Subcutaneous abdominal adipose tissue (tissue), 5 donors: ENCODE data around the gene SLC6A11.

Source experiments
- H3K27ac ChIP-seq: one replicate; pipeline ENCODE4 v1.7.0; 2013; ENCODE audit warnings: low read depth, mild to moderate bottlenecking, inconsistent platforms, low read length, moderate library complexity
- H3K27me3 ChIP-seq, 5 donors: one replicate each; pipeline ENCODE4 v1.7.0; 2013; ENCODE audit warnings: low read length in 5 of 5, inconsistent platforms in 1 of 5; ENCODE audit not compliant: control insufficient read depth in 5 of 5, insufficient read depth in 4 of 5
- H3K36me3 ChIP-seq, 5 donors: one replicate each; pipeline ENCODE4 v1.7.0; 2013; ENCODE audit warnings: low read length in 5 of 5; ENCODE audit not compliant: control insufficient read depth in 5 of 5, insufficient read depth in 5 of 5
- H3K4me1 ChIP-seq, 5 donors: one replicate each; pipeline ENCODE4 v1.7.0; 2013; ENCODE audit warnings: low read length in 5 of 5, mild to moderate bottlenecking in 3 of 5, moderate library complexity in 1 of 5; ENCODE audit not compliant: control insufficient read depth in 5 of 5, insufficient read depth in 5 of 5
- H3K4me3 ChIP-seq, 5 donors: one replicate each; pipeline ENCODE4 v1.7.0; 2013; ENCODE audit warnings: low read length in 5 of 5, low read depth in 1 of 5
- H3K9ac ChIP-seq, 5 donors: one replicate each; pipeline ENCODE4 v1.7.0; 2013; ENCODE audit warnings: low read length in 5 of 5, mild to moderate bottlenecking in 4 of 5, moderate library complexity in 3 of 5
- H3K9me3 ChIP-seq, 5 donors: one replicate each; pipeline ENCODE4 v1.7.0; 2013; ENCODE audit warnings: low read length in 5 of 5; ENCODE audit not compliant: control insufficient read depth in 5 of 5
- donor health status: healthy.
- donor health status: healthy.
- donor health status: healthy.
- donor health status: healthy.
- donor health status: healthy.

The SLC6A11 gene

DNA sequence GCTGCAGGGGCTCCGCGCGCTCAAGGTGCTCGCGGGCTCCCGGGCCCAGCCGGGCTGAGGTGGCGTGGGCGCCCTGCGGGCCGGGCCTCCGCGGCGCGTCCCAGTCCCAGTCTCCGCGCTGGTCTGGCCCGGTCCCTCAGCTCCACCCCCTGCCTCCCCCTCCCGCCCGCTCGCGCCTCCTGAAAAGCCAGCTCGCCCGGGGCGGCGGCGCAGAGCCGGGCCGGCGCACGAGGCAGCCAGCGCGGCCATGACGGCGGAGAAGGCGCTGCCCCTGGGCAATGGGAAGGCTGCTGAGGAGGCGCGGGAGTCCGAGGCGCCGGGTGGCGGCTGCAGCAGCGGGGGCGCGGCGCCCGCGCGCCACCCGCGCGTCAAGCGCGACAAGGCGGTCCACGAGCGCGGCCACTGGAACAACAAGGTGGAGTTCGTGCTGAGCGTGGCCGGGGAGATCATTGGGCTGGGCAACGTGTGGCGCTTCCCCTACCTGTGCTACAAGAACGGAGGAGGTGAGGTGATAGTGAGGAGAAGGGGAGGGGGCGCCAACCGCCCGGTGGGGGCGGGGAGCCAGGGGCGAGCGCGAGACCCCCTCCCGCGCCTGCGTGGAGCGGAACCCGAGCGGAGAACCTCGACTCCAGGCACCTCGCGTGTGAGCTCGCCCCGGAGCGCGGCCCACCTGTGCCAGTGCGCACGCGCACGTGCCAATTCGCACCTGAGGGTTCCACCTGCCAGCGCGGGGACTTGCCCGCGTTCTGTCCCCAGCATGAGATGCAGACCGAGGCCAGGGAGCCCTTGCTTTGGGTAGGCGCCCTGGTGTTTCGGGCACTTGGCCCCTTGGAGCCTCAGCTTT is at the start of gene SLC6A11:
Gene SLC6A11, plus strand, starts transcription at position 210 of the 844 bp plus-strand sequence. Its CDS starts 38 bp downstream, at position 248.
- no peak within 1 kb of the TSS for H3K27ac ChIP-seq
- H3K27me3 ChIP-seq, result peaks cover 3 to 40% (median 30%) of the 10 kb centered on the region in 5 donors
- H3K9ac ChIP-seq, result no peak within 1 kb of the TSS
- peaks cover 0 to 7% (median 4%) of the 10 kb centered on the region in 5 donors for H3K4me1 ChIP-seq
- H3K9me3 ChIP-seq, result no peaks in the 10 kb centered on the region
- H3K36me3 ChIP-seq, result no peaks in the 10 kb centered on the region
- H3K4me3 ChIP-seq, result peak within 1 kb of the TSS in 1 of 5 donors; percentile 35

DNA sequence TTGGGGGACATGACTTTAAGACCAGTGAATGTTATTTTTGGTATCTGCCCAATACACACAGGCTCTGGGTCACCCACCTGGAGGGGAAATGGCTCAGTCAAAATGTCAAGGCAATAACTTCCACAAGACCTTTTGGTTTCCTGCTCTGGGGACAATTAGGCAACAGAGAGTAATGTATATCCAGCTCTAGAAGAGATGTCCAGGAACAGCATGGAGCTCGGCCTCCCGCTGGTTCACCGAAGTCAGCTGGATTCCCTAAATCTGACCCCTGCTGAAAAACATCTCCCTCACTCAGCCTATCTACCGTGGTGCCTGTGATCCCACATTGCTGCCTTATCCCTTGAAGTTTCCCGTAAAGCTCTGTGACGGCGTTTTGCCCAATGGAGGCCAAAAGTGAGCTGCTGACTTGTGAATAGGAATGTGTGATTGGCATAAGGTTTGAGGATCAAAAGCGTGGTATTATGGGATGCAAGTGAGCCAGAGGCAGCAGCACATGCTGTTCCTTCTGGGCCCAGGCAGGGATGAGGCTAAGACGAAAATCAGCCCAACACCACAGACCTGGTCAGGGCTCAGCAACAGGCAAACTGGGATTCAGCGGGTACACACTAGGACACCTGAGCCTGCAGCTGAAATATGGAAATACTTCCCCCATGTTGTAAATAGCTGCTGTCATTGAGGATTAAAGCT is 47.2 kb upstream of the SLC6A11 start:
- H3K27me3 ChIP-seq, result peaks cover 14 to 36% (median 31%) of the 10 kb centered on the region in 5 donors
- no peak overlapping the region for H3K9ac ChIP-seq
- no peak overlapping the region for H3K4me3 ChIP-seq
- H3K36me3 ChIP-seq, result no peaks in the 10 kb centered on the region
- H3K27ac ChIP-seq, result no peak overlapping the region
- no peaks in the 10 kb centered on the region for H3K4me1 ChIP-seq
- peaks cover 2 to 11% (median 7%) of the 10 kb centered on the region in 5 donors for H3K9me3 ChIP-seq

DNA sequence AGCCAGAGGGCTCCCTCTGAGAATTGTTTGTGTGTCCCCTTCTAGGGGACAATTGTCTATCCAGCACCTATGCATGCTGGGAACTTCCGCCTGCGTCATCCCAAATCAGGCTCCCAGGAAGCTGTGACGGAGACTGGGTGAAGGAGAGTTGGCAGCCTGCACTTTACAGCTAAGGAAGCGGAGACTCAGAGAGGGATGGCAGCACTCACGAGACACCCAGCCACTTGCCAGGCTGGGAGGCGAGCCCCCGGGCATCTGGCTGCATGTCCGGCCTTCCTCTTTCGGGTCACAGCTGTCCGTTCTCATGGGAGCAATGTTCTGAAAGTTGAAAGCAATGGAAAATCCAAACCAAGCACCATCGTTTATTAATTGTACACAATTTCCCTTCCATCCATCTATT is 45.5 kb upstream of the SLC6A11 start:
- Histone ChIP-seq H3K9ac (no peak overlapping the region), H3K27ac (no peak overlapping the region), H3K27me3 (peaks cover 3 to 33% (median 28%) of the 10 kb centered on the region in 5 donors), H3K9me3 (peaks cover 2 to 11% (median 7%) of the 10 kb centered on the region in 5 donors), H3K36me3 (no peaks in the 10 kb centered on the region), H3K4me3 (no peak overlapping the region), H3K4me1 (no peaks in the 10 kb centered on the region)

DNA sequence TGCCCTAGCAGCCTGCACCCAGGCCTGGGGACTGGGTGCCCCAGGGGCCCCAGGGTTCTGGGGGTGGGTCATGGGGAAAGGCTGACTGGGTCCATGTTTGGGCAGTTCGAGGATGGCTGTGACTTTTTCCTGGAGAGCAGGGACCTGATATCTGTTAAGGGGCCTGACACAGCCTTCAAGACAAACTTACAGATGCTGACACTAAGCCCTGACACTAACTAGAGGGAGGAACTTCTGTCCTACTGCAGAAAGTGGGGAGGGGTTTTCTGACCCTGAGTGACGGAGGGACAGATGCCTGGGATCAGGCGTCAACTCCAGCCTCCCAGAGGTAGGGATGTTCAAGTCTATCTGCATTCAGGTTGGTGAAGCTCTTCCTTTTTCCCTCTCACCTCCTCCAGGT is 45.0 kb upstream of the SLC6A11 start:
- H3K36me3 ChIP-seq, result no peaks in the 10 kb centered on the region
- H3K27ac ChIP-seq, result no peak overlapping the region
- H3K4me3 ChIP-seq, result no peak overlapping the region
- H3K9me3 ChIP-seq, result peaks cover 2 to 11% (median 7%) of the 10 kb centered on the region in 5 donors
- H3K9ac ChIP-seq, result no peak overlapping the region
- no peaks in the 10 kb centered on the region for H3K4me1 ChIP-seq
- H3K27me3 ChIP-seq, result peaks cover 3 to 34% (median 28%) of the 10 kb centered on the region in 5 donors

DNA sequence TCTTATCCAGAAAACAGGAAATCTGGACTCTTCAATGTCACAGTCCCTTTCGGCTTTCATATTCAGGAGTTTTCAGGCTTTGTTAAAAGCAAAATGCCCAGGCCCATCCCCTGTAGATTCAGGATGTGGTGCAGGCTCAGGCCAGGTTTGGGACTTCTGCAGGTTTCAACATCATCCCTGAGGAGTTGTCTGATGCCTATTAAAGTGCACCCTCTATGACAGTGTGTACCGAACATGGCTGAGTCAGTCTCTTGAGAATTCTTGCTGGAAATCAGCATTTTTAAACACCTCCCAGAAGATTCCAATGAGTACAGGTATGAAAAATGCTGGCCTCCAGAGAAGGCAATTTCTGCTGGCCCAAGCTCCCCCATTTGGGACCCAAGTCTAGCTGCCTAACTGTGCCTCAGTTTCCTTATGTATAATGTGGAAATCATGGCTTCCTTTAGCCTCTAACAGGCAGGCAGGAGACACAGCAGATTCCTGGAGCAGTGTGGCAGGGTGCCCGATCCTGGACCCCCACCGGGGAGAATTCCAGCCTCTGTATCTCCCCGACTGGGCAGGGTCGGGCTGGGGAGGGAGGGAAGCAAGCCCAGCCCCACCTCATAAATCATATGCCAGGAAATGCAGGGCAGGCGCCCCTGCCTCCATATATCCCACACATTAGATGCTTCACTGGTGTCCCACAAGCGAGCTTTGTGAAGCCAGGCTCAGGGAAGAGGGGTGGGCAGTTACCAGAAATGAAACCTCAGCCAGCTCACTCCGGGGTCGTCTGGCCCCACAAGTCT is 44.4 kb upstream of the SLC6A11 start:
- no peak overlapping the region for H3K9ac ChIP-seq
- no peaks in the 10 kb centered on the region for H3K4me1 ChIP-seq
- H3K9me3 ChIP-seq, result peaks cover 2 to 11% (median 7%) of the 10 kb centered on the region in 5 donors
- no peak overlapping the region for H3K4me3 ChIP-seq
- H3K27me3 ChIP-seq, result peaks cover 3 to 33% (median 26%) of the 10 kb centered on the region in 5 donors
- no peaks in the 10 kb centered on the region for H3K36me3 ChIP-seq
- H3K27ac ChIP-seq, result no peak overlapping the region

DNA sequence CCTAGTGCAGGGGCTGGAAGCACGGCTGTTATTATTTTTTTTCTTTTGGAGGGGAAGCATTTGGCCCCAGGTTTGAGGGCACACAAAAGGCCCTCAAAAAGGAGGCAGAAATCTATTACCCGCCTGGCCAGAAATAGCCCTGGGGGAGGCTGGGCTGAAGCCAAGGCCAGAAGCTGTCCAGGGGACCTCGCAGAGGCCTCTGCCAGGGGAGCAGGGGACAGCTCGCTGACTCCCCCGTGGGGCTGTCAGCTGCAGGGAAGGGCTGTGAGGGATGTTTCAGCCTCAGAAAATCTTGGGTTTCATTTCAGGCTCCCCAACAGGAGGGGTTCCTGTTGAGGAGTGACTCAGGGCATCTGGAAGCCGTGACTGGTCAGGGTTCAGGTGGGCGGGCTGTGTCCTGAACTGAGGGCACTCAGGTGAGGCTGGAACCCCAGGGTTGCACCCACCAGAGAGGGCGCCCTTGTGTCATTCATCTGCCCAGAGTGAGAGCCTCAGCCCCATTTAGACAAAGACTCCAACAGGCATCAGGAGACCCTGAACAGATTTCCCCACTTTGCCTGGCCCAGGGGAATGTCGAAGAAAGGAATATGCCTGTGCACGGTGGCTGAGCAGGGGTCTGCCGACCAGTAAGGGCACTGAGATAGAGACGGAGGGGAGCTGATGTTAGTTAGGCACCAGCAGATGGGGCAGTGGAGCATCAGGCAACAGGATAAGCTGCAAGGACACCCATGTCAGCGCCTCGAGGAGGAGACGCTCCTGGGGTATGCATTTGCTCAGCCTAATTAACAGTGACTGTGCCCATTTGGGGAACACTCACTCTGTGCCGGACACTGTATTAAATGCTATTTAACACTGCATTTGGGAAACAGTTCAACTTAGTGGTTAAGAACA is 43.5 kb upstream of the SLC6A11 start:
- Histone ChIP-seq H3K4me1 (no peaks in the 10 kb centered on the region), H3K27ac (no peak overlapping the region), H3K9ac (no peak overlapping the region), H3K4me3 (no peak overlapping the region), H3K36me3 (no peaks in the 10 kb centered on the region), H3K9me3 (peaks cover 2 to 11% (median 7%) of the 10 kb centered on the region in 5 donors), H3K27me3 (peaks cover 3 to 33% (median 21%) of the 10 kb centered on the region in 5 donors)

DNA sequence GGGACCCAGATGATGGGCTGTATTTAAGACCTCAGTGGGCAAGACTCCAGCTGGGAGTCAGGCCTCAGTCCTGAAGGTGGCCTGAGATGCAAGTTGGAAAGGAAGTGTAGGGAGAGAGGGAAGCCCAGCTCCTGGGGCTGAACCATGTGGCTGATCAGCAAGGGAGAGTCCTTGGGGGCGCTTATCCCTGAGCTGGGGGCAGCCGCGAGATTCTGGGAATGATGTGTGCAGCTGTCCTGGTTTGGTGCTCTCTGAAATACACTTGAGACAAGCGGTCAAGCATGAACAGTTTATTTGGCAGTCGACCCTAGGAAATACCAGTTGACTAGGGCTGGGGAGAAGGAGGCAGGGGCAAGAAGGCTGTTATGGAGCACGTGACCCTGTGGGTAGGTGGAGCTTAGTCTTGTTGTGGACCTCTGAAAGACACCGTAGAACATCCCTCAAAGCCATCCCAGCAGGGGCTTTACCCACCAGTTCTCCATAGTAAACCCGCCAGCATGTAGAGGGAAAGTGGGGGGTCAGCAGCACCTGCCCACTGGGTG is 41.8 kb upstream of the SLC6A11 start:
- H3K27me3 ChIP-seq, result peaks cover 3 to 41% (median 23%) of the 10 kb centered on the region in 5 donors
- no peak overlapping the region for H3K9ac ChIP-seq
- H3K27ac ChIP-seq, result no peak overlapping the region
- H3K4me3 ChIP-seq, result no peak overlapping the region
- H3K9me3 ChIP-seq, result peaks cover 2 to 11% (median 7%) of the 10 kb centered on the region in 5 donors
- no peaks in the 10 kb centered on the region for H3K36me3 ChIP-seq
- H3K4me1 ChIP-seq, result no peaks in the 10 kb centered on the region

DNA sequence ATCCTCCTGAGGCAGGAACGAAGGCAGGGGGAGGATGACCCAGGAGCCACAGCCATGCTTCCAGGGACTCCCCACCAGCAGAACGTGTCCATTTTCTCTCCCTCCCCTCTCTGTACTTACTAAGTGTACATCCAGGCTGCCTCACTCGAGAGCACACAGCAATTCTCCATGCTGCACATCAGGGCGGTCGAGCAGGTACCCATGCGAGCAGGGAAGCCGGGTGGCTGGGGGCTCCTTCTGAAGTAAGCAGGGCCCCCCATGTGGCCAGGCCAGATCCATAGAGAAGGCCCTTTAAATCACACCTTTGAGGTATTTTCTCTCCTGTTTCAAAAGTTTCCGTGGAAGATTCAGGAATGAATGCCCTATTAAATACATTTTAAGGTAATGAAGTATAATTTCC is 41.2 kb upstream of the SLC6A11 start:
- H3K27ac ChIP-seq, result no peak overlapping the region
- no peak overlapping the region for H3K9ac ChIP-seq
- H3K36me3 ChIP-seq, result no peaks in the 10 kb centered on the region
- peaks cover 2 to 11% (median 7%) of the 10 kb centered on the region in 5 donors for H3K9me3 ChIP-seq
- peaks cover 3 to 41% (median 23%) of the 10 kb centered on the region in 5 donors for H3K27me3 ChIP-seq
- no peak overlapping the region for H3K4me3 ChIP-seq
- no peaks in the 10 kb centered on the region for H3K4me1 ChIP-seq

DNA sequence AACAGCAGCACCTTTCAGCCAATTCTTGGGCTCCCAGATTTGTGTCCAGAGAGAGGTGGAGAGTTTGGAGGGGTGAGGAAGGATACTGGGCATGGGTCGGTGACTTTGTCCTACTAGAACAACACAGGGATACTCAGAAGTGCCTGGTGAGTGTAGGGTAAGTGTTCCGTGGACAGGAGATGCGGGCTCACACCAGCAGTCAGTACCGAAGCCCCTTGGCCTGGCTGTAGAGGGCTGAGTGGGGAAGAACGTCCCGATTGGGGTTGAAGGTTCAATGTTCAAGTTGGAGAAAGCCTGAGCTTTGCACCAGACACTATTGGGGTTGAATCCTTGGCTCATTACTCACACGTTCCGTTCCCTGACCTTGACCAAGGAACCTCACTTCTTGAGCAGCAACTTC is 40.8 kb upstream of the SLC6A11 start:
- no peak overlapping the region for H3K4me3 ChIP-seq
- no peak overlapping the region for H3K9ac ChIP-seq
- no peaks in the 10 kb centered on the region for H3K4me1 ChIP-seq
- no peaks in the 10 kb centered on the region for H3K36me3 ChIP-seq
- H3K9me3 ChIP-seq, result peaks cover 2 to 11% (median 7%) of the 10 kb centered on the region in 5 donors
- H3K27ac ChIP-seq, result no peak overlapping the region
- H3K27me3 ChIP-seq, result peaks cover 3 to 41% (median 26%) of the 10 kb centered on the region in 5 donors
